Activated CD8-positive, alpha-beta memory T cell treated with anti-CD3 and anti-CD28 coated beads, Interleukin-2, amount 50 U/mL, for 48 hours (primary cell): ENCODE results near the gene NTSR1.
"Not testable (repeated sequence)": the region's sequence is repeated elsewhere in the genome, so short reads cannot be mapped to it uniquely, and the experiment has no call there.

Experiments
- DNase-seq: peaks from one replicate; pipeline ENCODE4 v3.0.0-alpha.2; 2020

The NTSR1 gene

DNA sequence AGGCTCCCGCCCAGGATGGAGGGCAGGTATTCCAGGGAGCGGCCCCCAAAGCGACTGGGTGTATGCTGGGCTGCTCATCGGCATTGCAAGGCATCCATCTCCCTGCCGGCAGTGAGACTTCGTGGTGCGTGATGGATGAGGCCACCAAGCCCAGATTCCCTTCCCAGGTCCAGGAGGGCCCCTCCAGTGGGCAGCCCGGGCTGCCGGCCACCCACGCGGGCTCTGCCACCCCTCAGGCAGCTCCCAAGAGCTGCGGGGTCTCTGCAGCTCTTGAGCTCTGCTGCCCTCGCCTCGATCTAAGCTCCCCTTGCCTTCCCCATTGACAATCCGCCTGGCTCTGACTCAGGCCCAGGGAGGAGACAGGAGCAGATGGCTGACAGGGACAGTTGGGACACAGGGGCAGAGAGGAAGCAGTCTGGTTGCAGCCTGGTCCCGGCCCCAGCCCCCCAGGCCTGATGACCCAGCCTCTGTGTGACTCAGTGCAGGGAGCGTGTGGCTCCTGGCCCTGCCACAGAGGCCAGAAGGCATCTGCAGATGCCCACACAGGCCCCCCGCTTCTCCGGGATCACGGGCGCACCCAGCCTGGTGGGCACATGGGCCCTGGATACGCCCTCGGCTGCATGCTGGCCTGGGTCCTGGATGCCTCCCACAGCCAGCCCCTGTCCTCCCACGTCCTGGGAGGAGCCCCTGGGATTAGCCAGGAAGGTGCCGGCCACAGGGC is 33.3 kb upstream of the NTSR1 start:
- no peak for DNase-seq

DNA sequence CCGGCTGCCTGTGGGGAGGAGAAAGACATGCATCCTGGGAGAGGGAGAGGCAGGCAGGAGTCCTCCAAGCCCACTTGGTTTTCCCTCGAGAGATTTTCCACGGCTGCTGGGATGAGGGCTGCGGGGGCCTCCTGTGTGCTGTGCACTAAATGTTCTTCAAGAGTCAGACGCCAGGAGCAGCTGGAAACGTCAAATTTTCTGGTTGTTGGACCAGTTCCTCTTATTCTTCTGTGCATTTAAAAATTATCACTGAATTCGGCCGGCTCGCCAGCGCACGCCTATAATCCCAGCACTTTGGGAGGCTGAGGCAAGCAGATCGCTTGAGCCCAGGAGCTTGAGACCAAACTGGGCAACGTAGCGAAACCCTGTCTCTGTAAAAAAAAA is 32.8 kb upstream of the NTSR1 start:
- no peak for DNase-seq

DNA sequence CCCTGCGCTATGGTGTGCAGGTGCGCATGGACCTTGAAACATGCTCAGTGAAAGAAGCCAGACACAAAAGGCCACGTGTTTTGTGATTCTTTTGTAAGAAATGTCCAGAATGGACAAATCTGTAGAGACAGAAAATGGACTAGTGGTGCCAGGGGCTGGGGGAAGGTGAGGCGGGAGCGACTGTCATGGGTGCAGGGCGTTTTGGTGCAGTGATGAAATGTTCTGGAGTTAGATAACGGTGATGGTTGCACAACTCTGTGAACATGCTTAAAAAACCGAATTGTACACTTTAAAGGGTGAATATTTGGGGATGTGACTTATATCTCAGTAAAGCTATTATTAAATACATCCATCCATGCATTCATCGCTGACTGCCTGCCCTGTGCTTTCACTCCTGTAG is 31.7 kb upstream of the NTSR1 start:
- no peak for DNase-seq

DNA sequence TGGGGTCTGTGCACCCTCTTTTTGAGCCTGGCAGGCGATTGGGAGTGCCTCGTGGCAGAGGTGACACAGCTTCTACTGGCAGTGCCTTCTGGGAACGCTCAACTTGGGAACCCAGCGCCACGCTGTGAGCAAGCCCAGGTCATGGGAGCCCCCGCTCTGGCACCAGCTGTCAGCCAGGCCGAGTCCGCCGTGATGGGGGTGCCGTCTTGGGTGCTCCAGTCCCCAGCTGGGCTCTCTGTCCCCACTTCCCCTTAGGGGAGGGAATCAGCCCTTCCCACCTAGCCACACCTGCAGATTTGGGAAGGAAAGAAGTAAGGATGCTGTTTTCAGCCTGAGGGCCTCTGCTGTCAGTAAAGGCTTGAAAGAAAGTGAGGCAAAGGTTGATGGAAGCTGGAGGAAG is 31.0 kb upstream of the NTSR1 start:
- DNase-seq, result no peak

DNA sequence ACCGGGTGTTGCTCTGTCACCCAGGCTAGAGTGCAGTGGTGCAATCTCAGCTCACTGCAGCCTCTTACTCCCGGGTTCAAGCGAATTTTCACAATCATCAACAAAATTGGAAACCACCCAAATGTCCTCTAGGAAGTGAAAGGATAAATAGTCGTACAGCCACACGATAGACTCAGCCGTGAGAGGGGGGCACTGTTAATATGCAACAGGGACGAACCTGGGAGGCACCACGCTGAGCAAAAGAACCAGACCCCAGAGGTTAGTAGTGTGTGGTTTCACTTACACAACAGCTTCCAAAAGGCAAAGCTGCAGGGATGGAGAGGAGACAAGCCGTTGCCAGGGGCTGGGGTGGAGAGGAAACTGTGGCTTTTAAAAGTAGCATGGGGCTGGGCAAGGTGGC is 30.1 kb upstream of the NTSR1 start:
- DNase-seq, result no peak

DNA sequence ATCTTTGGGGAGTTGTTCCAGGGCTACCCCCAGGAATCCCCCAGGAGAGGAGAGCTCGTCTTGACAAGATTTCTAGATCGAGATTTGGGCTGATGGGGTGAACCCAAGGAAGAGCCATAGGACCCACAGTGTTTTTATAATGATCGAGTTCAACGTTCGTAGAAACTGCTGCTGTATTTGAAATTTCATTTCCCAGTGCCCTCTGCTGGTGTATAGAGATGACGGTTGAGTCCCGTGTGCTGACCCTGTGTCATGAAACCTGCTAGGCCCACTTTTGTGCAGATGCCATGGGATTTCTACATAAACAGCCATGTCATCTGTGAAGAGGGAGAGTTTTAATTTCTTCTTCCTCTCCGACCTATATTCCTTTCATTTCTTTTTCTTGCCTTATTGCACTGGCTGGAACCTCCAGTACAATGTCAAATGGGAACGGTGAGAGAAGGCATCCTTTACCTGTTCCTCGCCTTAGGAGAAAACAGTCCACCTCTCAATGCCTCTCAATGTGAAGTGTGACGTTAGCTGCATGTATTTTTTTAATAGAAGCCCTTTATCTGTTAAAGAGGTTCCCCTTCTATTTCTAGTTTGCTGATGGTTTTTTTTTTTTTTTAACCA is 28.6 kb upstream of the NTSR1 start:
- no peak for DNase-seq

DNA sequence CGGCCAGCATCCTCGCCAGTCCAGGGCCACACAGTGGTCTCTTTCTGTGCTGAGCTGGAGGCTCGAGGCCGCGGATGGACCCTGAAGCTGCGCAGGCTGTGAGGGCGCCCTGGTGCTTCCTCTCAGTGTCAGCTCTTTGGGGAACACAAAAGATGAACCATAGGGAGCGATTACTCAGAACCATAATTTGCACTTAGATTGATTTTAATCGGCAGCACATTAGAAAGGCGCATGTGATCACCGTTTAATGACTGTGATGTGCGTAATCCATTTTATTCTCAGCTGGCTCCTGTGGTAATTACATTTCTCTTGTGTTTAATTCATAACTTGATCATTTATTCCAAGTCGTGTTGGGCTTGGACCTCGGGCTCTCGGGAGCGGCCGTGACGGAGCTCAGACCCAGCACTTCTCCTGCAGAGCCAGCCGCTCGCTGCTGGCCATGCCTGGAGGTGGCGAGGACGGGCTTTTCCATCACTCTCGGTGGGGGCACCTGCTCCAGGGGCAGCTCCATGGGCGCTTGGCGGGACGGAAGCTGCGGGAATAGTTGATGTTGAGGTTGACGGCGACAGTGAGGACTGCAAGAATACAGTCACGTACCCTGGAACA is 25.6 kb upstream of the NTSR1 start:
- no peak for DNase-seq

DNA sequence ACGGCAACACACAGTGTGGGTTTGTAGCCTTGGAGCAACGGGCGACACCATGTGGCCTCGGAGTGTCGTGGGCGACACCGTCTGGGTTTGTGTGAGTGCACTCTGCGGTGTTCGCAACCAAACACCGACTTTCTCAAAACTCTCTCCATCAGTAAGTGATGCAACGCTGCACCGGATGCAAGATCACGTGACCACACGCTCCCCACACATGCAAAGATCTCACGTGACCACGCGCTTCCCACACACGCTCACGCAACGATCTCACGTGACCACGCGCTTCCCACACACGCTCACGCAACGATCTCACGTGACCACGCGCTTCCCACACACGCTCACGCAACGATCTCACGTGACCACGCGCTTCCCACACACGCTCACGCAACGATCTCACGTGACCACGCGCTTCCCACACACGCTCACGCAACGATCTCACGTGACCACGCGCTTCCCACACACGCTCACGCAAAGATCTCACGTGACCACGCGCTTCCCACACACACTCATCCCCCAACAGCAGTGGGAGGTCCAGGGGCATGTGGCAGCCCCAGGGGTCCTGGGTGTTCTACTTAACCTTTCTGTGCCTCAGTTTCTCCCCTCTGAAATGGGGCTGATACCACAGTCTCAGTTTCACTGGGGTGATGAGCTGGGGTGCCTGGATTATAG is 24.8 kb upstream of the NTSR1 start:
- DNase-seq, result not testable (repeated sequence)

DNA sequence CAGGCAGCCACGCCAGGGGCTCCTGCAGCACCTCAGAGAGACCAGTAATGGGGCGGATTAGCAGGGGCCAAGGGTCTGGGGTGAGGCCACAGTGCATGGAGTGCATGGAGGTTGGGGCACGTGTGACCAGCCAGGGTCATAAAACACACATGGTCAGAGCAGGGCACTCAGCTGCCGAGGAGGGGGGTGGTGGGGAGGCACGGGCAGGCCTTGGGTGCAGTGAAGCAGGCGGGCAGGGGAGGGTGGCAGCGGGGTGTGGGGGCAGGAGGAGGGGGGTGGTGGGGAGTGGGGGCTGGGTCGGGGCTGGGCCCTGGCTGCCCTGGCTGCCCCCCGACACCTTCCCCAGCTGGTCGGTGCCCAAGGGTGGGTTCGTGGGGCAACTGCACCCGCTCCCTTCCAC is 23.7 kb upstream of the NTSR1 start:
- DNase-seq, result no peak

DNA sequence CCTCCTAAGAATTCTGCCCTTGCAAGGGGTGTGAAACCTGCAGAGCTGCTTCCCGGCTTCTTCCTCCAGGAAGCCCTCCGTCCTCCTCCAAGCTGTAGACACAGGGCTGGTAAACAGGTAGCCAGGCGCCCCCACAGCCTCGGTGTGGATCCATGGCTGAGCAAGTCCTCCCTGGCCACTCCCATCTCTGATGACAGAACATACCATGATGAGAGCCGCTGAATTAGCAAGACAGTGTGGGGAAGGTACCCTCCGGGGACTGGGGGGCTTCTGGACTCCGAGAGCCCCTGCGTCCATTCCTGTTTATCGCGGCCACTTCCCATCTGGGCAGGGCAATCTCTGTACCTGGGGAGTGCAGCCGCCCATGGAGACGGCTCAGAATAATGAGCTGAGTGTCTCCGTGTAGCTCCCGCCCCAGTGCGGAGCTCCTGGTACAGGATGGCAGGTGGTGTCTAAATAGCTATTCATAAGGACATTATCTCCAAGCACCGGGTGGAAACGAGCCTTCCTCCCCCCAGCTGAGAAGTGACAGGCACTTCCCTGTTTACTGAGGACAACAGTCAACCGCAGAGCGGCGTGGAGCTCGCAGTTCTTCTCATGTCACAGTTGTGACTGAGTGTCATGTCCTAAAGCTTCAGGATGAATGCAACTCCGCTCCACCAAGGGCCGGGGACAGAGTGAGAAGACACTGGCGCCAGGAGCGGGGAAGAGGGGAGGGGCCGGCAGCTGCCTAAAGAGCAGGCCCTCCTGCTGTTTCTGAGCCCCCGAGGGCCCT is 22.7 kb upstream of the NTSR1 start:
- no peak for DNase-seq

DNA sequence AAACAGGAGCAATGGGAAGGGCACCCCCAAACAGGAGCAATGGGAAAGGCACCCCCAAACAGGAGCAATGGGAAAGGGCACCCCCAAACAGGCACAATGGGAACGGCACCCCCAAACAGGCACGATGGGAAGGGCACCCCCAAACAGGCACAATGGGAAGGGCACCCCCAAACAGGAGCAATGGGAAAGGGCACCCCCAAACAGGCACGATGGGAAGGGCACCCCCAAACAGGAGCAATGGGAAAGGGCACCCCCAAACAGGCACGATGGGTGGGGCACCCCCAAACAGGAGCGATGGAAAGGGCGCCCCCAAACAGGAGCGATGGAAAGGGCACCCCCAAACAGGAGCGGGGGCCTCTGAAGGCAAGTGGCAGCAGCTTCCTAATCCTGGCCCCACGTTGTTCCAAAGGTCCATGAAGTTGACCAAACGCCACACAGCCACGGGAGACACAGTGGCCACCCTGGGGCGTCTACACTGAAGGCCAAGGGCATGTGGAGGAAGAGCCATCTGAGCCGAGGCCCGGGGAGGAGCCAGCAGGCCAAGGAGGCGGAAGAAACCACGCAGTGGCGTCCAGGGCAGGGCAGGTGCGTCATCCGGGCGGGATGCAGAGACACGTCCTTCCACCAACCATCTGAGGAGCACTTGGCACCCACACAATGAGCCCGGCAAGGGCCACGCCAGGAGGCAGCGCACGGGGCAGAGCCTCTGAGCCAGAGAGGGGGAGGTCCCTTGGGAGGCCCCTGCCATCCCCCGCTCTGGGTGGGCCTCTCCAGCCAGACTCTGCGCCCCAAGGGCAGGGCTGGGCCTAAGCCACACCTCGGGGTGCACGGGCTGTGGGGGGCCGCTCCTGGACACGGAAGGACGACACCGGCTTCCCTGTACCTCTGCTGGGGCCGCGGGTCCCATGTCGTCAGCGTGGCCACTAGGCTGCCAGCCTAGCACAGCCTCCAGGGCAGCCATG is 21.5 kb upstream of the NTSR1 start:
- DNase-seq, result no peak

DNA sequence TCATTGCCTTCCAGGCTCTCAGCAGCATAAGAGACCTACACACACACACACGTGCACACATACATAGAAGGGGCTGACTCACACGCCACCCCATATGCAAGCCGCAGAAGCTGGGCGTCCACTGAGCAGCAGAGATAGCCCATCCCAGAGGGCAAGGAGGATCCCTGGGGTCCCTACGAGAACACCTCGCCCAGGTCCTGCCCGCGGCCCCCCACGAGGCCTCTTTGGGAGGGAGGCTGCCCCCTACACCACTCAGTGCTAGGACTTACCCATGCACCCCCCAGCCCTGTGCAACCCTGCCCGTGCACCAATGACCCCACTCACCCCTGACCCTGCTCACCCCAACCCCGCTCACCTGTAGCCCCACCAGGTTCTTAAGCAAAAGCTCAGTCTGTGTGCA is 20.6 kb upstream of the NTSR1 start:
- no peak for DNase-seq

DNA sequence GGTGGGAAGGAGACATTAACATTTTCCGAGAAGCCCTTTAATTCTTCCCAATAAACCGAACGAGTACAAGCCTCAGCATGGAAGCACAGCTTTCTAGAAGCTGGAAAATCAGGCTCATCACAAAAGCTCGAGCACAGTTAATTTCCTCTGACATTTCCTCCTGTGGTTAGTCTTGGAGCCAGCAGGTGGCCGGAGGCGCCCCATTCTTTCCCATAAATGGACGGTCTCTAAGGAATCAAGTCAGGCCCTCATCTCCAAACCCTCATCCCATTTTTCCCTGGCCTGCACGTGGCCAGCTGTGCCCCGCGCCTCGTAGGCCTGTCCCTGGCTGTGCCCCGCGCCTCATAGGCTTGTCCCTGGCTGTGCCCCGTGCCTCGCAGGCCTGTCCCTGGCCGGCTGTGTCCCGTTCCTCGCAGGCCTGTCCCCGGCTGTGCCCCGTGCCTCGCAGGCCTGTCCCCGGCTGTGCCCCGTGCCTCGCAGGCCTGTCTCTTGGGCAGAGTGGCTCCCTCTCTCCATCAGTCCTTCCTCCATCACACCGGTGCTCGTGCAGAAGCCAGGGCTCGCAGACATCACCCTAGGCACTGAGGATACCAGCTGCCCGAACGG is 19.7 kb upstream of the NTSR1 start:
- DNase-seq, result no peak

DNA sequence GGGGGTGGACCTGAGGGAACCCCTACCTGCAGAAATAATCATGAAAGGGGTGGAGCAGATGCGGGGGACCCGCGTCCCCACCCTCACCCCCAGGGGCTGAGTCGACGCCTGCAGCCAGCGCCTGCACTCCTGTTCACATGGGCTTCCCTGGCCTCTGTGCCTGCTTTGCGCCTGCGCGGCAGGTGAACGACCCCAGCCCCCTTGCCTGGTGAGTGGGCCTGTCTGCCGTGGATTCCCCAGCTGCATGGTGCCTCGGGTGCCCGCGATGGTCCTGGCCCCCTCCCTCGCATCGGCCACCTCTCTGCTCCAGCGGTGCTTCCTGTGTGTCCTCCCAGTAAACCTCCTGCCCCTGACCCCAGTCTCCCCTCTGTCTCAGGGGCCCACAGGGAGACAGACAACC is 18.8 kb upstream of the NTSR1 start:
- no peak for DNase-seq

DNA sequence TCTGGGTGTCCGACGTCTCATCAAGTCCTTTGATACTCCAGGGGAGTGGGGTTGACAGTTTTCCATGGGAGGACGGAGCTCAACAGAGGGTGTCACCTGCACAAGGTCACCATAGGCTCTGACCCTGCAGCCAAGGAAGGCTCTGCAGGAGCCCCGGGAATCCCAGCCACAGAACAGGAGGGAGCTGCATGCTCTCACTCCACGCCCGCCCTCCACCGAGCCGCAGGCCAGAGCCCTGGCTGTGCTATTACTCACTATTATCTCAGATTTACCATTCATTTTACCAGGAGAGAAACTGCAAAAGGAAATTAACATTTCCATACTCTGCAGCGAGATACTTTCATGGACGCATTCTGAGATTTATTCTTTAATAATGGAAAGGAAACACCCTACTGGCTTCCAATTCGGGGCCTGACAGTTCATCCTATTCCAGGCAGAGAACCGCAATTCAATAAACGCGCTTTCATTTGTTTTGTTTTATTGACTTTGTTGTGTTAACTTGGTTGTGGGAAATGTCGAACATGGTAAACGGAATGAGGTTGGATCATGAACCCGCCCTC is 18.3 kb upstream of the NTSR1 start:
- DNase-seq, result no peak

DNA sequence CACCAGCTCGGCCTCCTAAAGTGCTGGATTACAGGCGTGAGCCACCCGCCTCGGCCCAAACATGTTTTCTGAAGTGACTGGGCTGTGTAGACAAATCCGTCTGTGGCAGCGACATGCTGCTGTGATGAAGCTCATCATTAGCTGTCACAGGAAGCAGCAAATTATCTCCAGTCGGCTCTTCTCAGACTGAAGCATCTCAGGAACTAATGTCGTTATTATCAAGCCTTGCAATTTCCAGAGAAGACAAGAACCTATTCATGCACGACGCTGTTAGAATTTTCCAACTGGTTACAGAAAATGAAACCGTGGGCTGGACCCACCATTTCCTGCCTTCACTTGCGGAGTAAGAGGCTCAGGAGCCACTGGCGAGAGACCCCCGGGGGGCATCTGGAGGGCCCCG is 17.1 kb upstream of the NTSR1 start:
- DNase-seq, result no peak

DNA sequence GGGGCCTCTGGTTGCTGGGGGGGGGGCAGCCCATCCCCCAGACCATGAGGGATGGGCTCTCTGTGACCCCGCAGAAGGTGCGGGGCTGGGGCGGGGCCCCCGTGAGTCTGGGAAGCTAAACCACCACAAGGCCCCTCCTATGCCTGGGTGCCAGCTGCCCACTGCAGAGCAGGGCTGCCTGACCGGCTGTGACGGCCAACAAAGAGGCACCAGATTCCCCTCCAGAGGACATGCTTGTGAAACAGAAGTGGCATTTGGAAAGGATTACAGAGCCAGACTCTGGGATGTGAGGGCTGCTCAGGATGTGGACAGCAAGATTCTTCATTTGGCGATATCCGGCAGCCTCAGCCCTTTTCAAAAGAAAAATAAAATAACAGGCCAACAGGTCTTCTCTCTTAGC is 16.5 kb upstream of the NTSR1 start:
- no peak for DNase-seq

DNA sequence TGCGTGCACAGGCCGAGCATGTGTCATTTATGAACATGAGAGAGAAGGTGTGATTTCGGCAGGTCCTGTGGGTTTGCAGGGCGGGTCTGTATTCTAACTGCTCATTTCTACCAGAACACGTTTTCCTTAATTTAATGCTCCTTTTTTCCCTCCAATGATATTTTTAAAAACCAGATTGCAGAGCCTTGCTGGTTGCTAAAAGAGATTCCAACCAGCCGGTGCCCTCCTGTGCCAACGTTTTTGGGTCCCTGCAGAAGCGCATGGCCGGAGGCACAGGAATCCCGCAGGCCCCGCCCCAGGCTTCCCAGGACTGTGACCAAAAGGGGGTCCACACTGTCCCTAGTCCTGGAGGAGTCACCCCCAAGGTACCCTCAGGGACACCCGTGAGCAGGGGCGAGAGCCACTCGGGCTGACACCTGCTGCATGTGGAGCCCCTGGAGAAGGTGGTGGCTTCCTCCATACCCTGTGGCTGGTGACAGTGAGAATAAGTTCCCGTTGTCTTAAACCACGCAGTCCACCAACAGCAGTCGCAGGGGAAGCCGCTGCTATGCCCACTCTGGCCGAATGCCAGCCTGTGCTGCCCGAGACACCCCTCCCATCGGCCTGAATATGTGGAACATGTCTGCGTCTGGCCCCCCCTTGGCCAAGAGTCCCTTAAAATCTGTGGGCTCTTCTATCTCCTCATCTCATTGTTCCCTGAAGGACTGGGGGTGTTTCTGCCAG is 15.7 kb upstream of the NTSR1 start:
- DNase-seq, result no peak

DNA sequence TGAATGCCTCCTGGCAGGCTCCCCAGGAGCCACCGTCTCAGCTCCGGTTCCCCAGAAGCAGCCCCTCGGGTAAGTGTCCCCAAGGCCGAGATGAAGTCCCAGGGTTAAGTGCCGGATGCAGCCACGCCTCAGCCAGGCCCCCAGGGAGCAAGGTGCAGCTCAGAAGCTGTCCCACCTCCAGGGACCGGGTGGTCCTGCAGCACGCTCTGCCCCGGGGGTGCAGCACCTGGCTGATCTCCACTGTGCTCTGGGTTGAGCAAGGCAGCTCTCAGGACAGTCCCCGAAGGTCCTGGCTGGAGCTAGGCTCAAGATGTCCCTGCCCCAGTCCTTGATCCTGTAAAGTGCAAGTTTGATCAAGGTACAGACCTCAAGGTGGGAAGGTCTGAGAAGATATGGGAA is 15.1 kb upstream of the NTSR1 start:
- DNase-seq, result no peak

DNA sequence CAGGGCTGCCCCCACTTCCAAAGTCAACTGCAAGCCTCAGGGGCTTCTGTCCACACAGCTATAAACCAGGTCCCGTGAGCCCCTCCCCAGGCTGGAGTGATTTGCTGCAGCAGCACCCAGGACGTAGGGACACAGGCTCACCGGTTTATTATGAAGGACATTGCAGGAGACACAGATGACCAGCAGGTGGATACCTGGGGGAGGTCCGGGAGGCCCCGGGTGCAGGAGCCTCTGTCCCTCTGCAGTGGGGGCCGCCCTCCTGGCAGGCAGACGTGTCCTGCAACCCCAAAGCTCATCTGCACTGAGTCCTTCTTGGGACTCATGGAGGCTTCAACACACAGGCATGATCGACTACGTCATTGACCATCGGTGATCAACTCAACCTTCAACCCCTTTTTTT is 14.5 kb upstream of the NTSR1 start:
- no peak for DNase-seq

DNA sequence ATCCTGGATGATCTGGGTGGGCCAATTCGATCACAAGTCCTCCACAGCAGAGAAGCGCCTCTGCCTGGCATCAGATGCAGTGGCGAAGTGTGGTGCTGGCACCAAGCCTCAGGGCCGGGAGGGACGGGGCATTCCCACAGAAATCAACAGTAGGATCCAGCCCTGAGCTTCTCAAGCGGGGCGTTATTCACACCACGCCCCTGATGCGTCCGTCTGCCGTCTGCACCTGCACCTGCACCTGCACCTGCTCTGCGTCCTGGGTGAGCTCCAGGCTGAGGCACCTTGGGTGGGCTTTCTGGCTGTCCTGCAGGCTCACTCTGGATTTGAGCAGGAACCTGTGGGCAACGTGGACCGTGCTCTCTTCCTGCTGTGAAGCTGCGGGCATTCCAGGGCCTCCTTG is 13.8 kb upstream of the NTSR1 start:
- no peak for DNase-seq
